Measurements from ENCODE around the gene NOTCH3.

- TF ChIP-seq CTCF (IDR thresholded peaks at IDR 0.05) = no peak
- no peak for TF ChIP-seq EP300 (IDR thresholded peaks at IDR 0.05)
- no peak for TF ChIP-seq POLR2A (IDR thresholded peaks at IDR 0.05)
These were observed 44.8 kb upstream of the NOTCH3 start for GRCh38 chr19:15245370-15246197.
